Keratinocyte (primary cell): ENCODE results near the gene MRS2. TPM values are rescaled to one million over a fixed set of nuclear protein-coding genes. Genes with fewer than 3 reads are reported as not detected.

Experiments
- DNase-seq: peaks from one replicate; pipeline ENCODE4 v3.0.0-alpha.2; 2011; ENCODE audit warnings: low read depth, missing footprints, low spot score
- FAIRE-seq: peaks from 2 replicates; lab custom pipeline; 2011; peaks lifted over from hg19 to GRCh38; lab: Jason Lieb, UNC
- H2AFZ ChIP-seq: 2 replicates; pipeline ENCODE4 v1.6.0; 2012; ENCODE audit warnings: low read length, control low read depth, inconsistent platforms; ENCODE audit not compliant: control insufficient read depth
- H3K27ac ChIP-seq: 2 replicates; pipeline ENCODE4 v1.5.1; 2011; ENCODE audit warnings: low read length; ENCODE audit not compliant: control insufficient read depth, insufficient read depth
- H3K27me3 ChIP-seq: 3 replicates; pipeline ENCODE4 v1.6.0; 2011; ENCODE audit warnings: low read length; ENCODE audit not compliant: control insufficient read depth, insufficient read depth; ENCODE audit errors: extremely low read depth
- H3K36me3 ChIP-seq, 2 experiments: 2 replicates in 1 of 2; 3 replicates in 1 of 2; pipeline ENCODE4 v1.5.1; 2011; ENCODE audit warnings: low read length in 2 of 2, mild to moderate bottlenecking in 1 of 2; ENCODE audit not compliant: control insufficient read depth in 2 of 2, insufficient read depth in 2 of 2; ENCODE audit errors: extremely low read depth in 1 of 2
- H3K4me1 ChIP-seq: 3 replicates; pipeline ENCODE4 v1.5.1; 2011; ENCODE audit warnings: low read length; ENCODE audit not compliant: control insufficient read depth, insufficient read depth; ENCODE audit errors: extremely low read depth
- H3K4me2 ChIP-seq: 3 replicates; pipeline ENCODE4 v1.6.0; 2011; ENCODE audit warnings: low read depth, low read length; ENCODE audit not compliant: control insufficient read depth, insufficient read depth; ENCODE audit errors: extremely low read depth
- H3K4me3 ChIP-seq, 3 experiments: fragments of 200-600 bp in 1 of 3; sonication (generic) in 1 of 3; 2 replicates in 2 of 3; 3 replicates in 1 of 3; pipeline ENCODE4 v1.5.1; 2011 to 2016; ENCODE audit warnings: low read length in 3 of 3, mild to moderate bottlenecking in 3 of 3, control low read depth in 2 of 3, inconsistent platforms in 1 of 3, low read depth in 1 of 3, mixed read lengths in 1 of 3, mixed run types in 1 of 3, moderate library complexity in 1 of 3; ENCODE audit not compliant: control insufficient read depth in 2 of 3, insufficient read depth in 2 of 3; ENCODE audit errors: extremely low read depth in 1 of 3
- H3K79me2 ChIP-seq: 2 replicates; pipeline ENCODE4 v1.6.0; 2012; ENCODE audit warnings: low read length; ENCODE audit not compliant: control insufficient read depth, insufficient read depth
- H3K9ac ChIP-seq: 3 replicates; pipeline ENCODE4 v1.6.0; 2011; ENCODE audit warnings: low read length; ENCODE audit not compliant: control insufficient read depth, insufficient read depth; ENCODE audit errors: extremely low read depth
- H3K9me1 ChIP-seq: 3 replicates; pipeline ENCODE4 v1.6.0; 2011; ENCODE audit warnings: low read length; ENCODE audit not compliant: control insufficient read depth, insufficient read depth; ENCODE audit errors: extremely low read depth
- H3K9me3 ChIP-seq: 2 replicates; pipeline ENCODE4 v1.5.1; 2012; ENCODE audit warnings: low read depth, low read length; ENCODE audit not compliant: control insufficient read depth
- H4K20me1 ChIP-seq: 3 replicates; pipeline ENCODE4 v1.6.0; 2011; ENCODE audit warnings: low read length; ENCODE audit not compliant: control insufficient read depth, insufficient read depth; ENCODE audit errors: extremely low read depth
- CTCF ChIP-seq, 3 experiments: IDR thresholded peaks in 1 of 3; conservative IDR thresholded peaks in 1 of 3; optimal IDR thresholded peaks in 1 of 3; 2 replicates in 2 of 3; 3 replicates in 1 of 3; pipeline versions ENCODE3 to v1.5.1; 2011; ENCODE audit warnings: low read length in 3 of 3, mild to moderate bottlenecking in 3 of 3, moderate library complexity in 2 of 3, control low read depth in 1 of 3, inconsistent platforms in 1 of 3; ENCODE audit not compliant: insufficient read depth in 2 of 3; ENCODE audit errors: extremely low read depth in 1 of 3
- EZH2 ChIP-seq: IDR thresholded peaks from one replicate; pipeline ENCODE4 v1.6.1; 2012; ENCODE audit warnings: inconsistent platforms, mild to moderate bottlenecking, low read length, moderate library complexity
- dilution Hi-C: fragments of 300-500 bp; cut with MboI; formaldehyde crosslinking; loops from one replicate; pipeline ENCODE4 v1.7.0; 2020; ENCODE audit warnings: low sequenced_read_pairs; ENCODE audit not compliant: extremely low pct_ligation_motif_present
- polyA plus RNA-seq, 5 experiments: library from polyadenylated mRNA; depleted of rRNA in 3 of 5; stranded (reverse) in 3 of 5; stranded (forward) in 1 of 5; unstranded in 1 of 5; fragments of >200 nt; gene quantifications; 1 replicate in 1 of 5; 2 replicates in 3 of 5; 3 replicates in 1 of 5; pipeline versions ENCODE4 v1.2.1 to v1.2.3, GENCODE V29; 2011 to 2012; ENCODE audit warnings: missing spikeins in 2 of 5, low read depth in 1 of 5, low replicate concordance in 1 of 5

The MRS2 gene
- polyA plus RNA-seq, 1 donor (not counting 4 experiments of a cell fraction or from before 2014, with no cell fraction given) = 26.9 TPM

GRCh38 chr6:24454452-24454851, 51.7 kb downstream of the MRS2 start:
- FAIRE-seq (no peak), DNase-seq (no peak)
- Histone ChIP-seq H3K4me3 (no peak overlapping the region), H2AFZ (no peak overlapping the region), H3K4me2 (no peak overlapping the region), H4K20me1 (no peaks in the 10 kb centered on the region), H3K27me3 (no peaks in the 10 kb centered on the region), H3K9me3 (no peaks in the 10 kb centered on the region), H3K79me2 (no peaks in the 10 kb centered on the region), H3K4me1 (no peaks in the 10 kb centered on the region), H3K36me3 (no peaks in the 10 kb centered on the region), H3K9me1 (no peaks in the 10 kb centered on the region), H3K9ac (no peak overlapping the region), H3K27ac (no peak overlapping the region)
- TF ChIP-seq CTCF (optimal IDR thresholded peaks at IDR 0.05 in 1 of 3, IDR thresholded peaks at IDR 0.05 in 1 of 3, conservative IDR thresholded peaks at IDR 0.05 in 1 of 3; ENCODE audit: extremely low read depth in 1 of 3, insufficient read depth in 2 of 3, low read length in 3 of 3) (no peak), EZH2 (no peak)
- dilution Hi-C loops = no loop called here

- Histone ChIP-seq H3K9ac (no peak overlapping the region), H3K9me3 (no peaks in the 10 kb centered on the region), H3K4me2 (no peak overlapping the region), H3K9me1 (no peaks in the 10 kb centered on the region), H3K27ac (no peak overlapping the region), H3K27me3 (no peaks in the 10 kb centered on the region), H4K20me1 (no peaks in the 10 kb centered on the region), H2AFZ (no peak overlapping the region), H3K4me3 (no peak overlapping the region), H3K36me3 (no peaks in the 10 kb centered on the region), H3K4me1 (no peaks in the 10 kb centered on the region), H3K79me2 (no peaks in the 10 kb centered on the region)
- dilution Hi-C loops = no loop called here
- FAIRE-seq (no peak), DNase-seq (no peak)
- no peak for TF ChIP-seq EZH2
Measured at GRCh38 chr6:24455061-24455460, 52.3 kb downstream of the MRS2 start.

GRCh38 chr6:24458134-24458533, 55.4 kb downstream of the MRS2 start:
- H3K9ac ChIP-seq = no peak overlapping the region
- DNase-seq (no peak), FAIRE-seq (no peak)
- H3K4me1 ChIP-seq = no peaks in the 10 kb centered on the region
- no peaks in the 10 kb centered on the region for H3K27me3 ChIP-seq
- no peak overlapping the region for H2AFZ ChIP-seq
- H4K20me1 ChIP-seq = no peaks in the 10 kb centered on the region
- no peak overlapping the region for H3K4me3 ChIP-seq
- no peak overlapping the region for H3K4me2 ChIP-seq
- dilution Hi-C loops = no loop called here
- TF ChIP-seq EZH2 (no peak), CTCF (optimal IDR thresholded peaks at IDR 0.05 in 1 of 3, IDR thresholded peaks at IDR 0.05 in 1 of 3, conservative IDR thresholded peaks at IDR 0.05 in 1 of 3; ENCODE audit: extremely low read depth in 1 of 3, insufficient read depth in 2 of 3, low read length in 3 of 3) (no peak)
- no peaks in the 10 kb centered on the region for H3K36me3 ChIP-seq
- no peak overlapping the region for H3K27ac ChIP-seq
- H3K79me2 ChIP-seq = no peaks in the 10 kb centered on the region
- H3K9me1 ChIP-seq = no peaks in the 10 kb centered on the region
- no peaks in the 10 kb centered on the region for H3K9me3 ChIP-seq
